A549 (cell line): Measurements from ENCODE around the gene ACADSB. TPM values are rescaled to one million over a fixed set of nuclear protein-coding genes. Genes with fewer than 3 reads are reported as not detected.

Source experiments
- ATAC-seq, 2 experiments: fragments of 200-7000 bp in 1 of 2; fragments of >200 bp in 1 of 2; cut with Nextera tagmentation in 1 of 2; cut with Tn5 transposase in 1 of 2; 3 replicates each; pipeline versions ENCODE4 v1.8.0 to v1.9.1; 2018 to 2020; ENCODE audit warnings: mild to moderate bottlenecking in 1 of 2, moderate library complexity in 1 of 2
- CTCF ChIA-PET: fragments of 300-600 bp; sonication (Branson Sonifier 250); formaldehyde crosslinking; extraction: SDS; loops from one replicate; lab custom pipeline; 2021; ENCODE audit warnings: antibody characterized with exemption, inconsistent platforms; lab: Yijun Ruan, JAX
- POLR2A ChIA-PET: fragments of 350-600 bp; formaldehyde crosslinking; extraction: SDS; loops from one replicate; lab custom pipeline; 2021; ENCODE audit warnings: antibody characterized with exemption, inconsistent platforms; lab: Yijun Ruan, JAX
- DNase-seq, 2 experiments: peaks; one replicate each; pipeline versions ENCODE4 v3.0.0 to v3.0.0-alpha.2; 2011 to 2016; ENCODE audit warnings: low read depth in 1 of 2, low spot score in 1 of 2
- FAIRE-seq: peaks from 2 replicates; lab custom pipeline; 2011; peaks lifted over from hg19 to GRCh38; lab: Jason Lieb, UNC
- H3K27ac ChIP-seq, 2 experiments: fragments of >200 bp; sonication (Bioruptor Twin); formaldehyde crosslinking; 3 replicates each; pipeline ENCODE4 v1.5.1; 2016 to 2017
- H3K4me1 ChIP-seq: fragments of >200 bp; sonication (Bioruptor Twin); formaldehyde crosslinking; 3 replicates; pipeline ENCODE4 v1.6.1; 2016
- H3K4me2 ChIP-seq: fragments of >200 bp; sonication (Bioruptor Twin); formaldehyde crosslinking; 3 replicates; pipeline ENCODE4 v1.6.1; 2016
- H3K4me3 ChIP-seq: fragments of >200 bp; sonication (Bioruptor Twin); formaldehyde crosslinking; 3 replicates; pipeline ENCODE4 v1.5.1; 2016
- H3K9me3 ChIP-seq: fragments of >200 bp; sonication (Bioruptor Twin); formaldehyde crosslinking; 3 replicates; pipeline ENCODE4 v1.6.1; 2016
- EP300 ChIP-seq, 2 experiments: fragments of >200 bp; sonication (Bioruptor Twin); formaldehyde crosslinking; IDR thresholded peaks; 2 replicates in 1 of 2; 3 replicates in 1 of 2; pipeline ENCODE4 v1.6.1; 2016 to 2017
- HOXA7 ChIP-seq: fragments of 250-450 bp; sonication (Bioruptor Pico); IDR thresholded peaks from 2 replicates; pipeline ENCODE4 v1.5.0; 2020; ENCODE audit warnings: mild to moderate bottlenecking, moderate library complexity
- HOXB13 ChIP-seq: fragments of 250-450 bp; sonication (Bioruptor Pico); IDR thresholded peaks from 2 replicates; pipeline ENCODE4 v1.5.0; 2020; ENCODE audit warnings: low read depth, mild to moderate bottlenecking, moderate library complexity
- JUN ChIP-seq, 2 experiments: fragments of >200 bp; sonication (Bioruptor Twin); formaldehyde crosslinking; IDR thresholded peaks; 2 replicates in 1 of 2; 3 replicates in 1 of 2; pipeline ENCODE4 v1.6.1; 2016 to 2017
- MYC ChIP-seq: IDR thresholded peaks from 2 replicates; pipeline ENCODE4 v1.6.1; 2012; ENCODE audit warnings: mild to moderate bottlenecking, inconsistent platforms, low read length, improper control_type of control experiment, borderline replicate concordance
- NR3C1 ChIP-seq: fragments of >200 bp; sonication (Bioruptor Twin); formaldehyde crosslinking; IDR thresholded peaks from 3 replicates; pipeline ENCODE4 v1.6.1; 2017
- PHF8 ChIP-seq: fragments of 200-600 bp; sonication (generic); IDR thresholded peaks from 2 replicates; pipeline ENCODE4 v1.6.1; 2016; ENCODE audit warnings: low read depth, mild to moderate bottlenecking, antibody characterized with exemption, moderate library complexity, borderline replicate concordance
- RFX5 ChIP-seq: fragments of 450-650 bp; IDR thresholded peaks from 2 replicates; pipeline ENCODE4 v1.7.1; 2014; ENCODE audit warnings: antibody characterized with exemption, mild to moderate bottlenecking, moderate library complexity
- SREBF2 ChIP-seq: fragments of 450-650 bp; IDR thresholded peaks from 2 replicates; pipeline ENCODE4 v1.6.1; 2014; ENCODE audit warnings: mild to moderate bottlenecking, moderate library complexity
- TP53 ChIP-seq: fragments of 250-450 bp; sonication (Bioruptor Pico); IDR thresholded peaks from 2 replicates; pipeline ENCODE4 v1.5.0; 2021; ENCODE audit warnings: mild to moderate bottlenecking, moderate library complexity
- WGBS: methylation state at CpG from one replicate; pipeline ENCODE4 v1.1.6; 2017; ENCODE audit errors: missing lambda C conversion rate; 5-methylcytosine and 5-hydroxymethylcytosine counted together
- polyA plus RNA-seq, 4 experiments: library from polyadenylated mRNA; depleted of rRNA in 3 of 4; stranded (reverse); fragments of >200 nt; fragmentation: RNase III in 1 of 4; extraction: RNeasy Plus Mini Kit Qiagen cat#74134 plus additional on column Dnase treatment in 1 of 4; gene quantifications; 2 replicates in 3 of 4; 3 replicates in 1 of 4; pipeline ENCODE4 v1.2.3, GENCODE V29; 2011 to 2017
- TF ChIP-seq, protein P1 (sequence below): IDR thresholded peaks from 2 replicates; pipeline ENCODE4 v1.6.1; 2012
- TF ChIP-seq, protein P2 (sequence below): fragments of >200 bp; sonication (Bioruptor Twin); formaldehyde crosslinking; IDR thresholded peaks from 3 replicates; pipeline ENCODE4 v1.6.1; 2016
- TF ChIP-seq, protein P3 (sequence below): IDR thresholded peaks from 2 replicates; pipeline ENCODE4 v1.6.1; 2012
- TF ChIP-seq, protein P4 (sequence below): IDR thresholded peaks from 2 replicates; pipeline ENCODE4 v1.6.1; 2012; ENCODE audit warnings: low read depth, borderline replicate concordance
- TF ChIP-seq, protein P5 (sequence below): fragments of >200 bp; sonication (Bioruptor Twin); formaldehyde crosslinking; IDR thresholded peaks from 2 replicates; pipeline ENCODE4 v1.6.1; 2016
- TF ChIP-seq, protein P6 (sequence below): fragments of 250-450 bp; sonication (Bioruptor Pico); IDR thresholded peaks from 2 replicates; pipeline ENCODE4 v1.5.0; 2020; ENCODE audit warnings: low read depth, mild to moderate bottlenecking, moderate library complexity
- TF ChIP-seq, protein P7 (sequence below): fragments of 200-600 bp; sonication (generic); IDR thresholded peaks from 2 replicates; pipeline ENCODE4 v1.6.1; 2016; ENCODE audit warnings: antibody characterized with exemption, mild to moderate bottlenecking, moderate library complexity

The ACADSB gene
- polyA plus RNA-seq, 2 of the 4 experiments (the other 2 are of a cell fraction): 8.5 to 18.5 TPM

DNA sequence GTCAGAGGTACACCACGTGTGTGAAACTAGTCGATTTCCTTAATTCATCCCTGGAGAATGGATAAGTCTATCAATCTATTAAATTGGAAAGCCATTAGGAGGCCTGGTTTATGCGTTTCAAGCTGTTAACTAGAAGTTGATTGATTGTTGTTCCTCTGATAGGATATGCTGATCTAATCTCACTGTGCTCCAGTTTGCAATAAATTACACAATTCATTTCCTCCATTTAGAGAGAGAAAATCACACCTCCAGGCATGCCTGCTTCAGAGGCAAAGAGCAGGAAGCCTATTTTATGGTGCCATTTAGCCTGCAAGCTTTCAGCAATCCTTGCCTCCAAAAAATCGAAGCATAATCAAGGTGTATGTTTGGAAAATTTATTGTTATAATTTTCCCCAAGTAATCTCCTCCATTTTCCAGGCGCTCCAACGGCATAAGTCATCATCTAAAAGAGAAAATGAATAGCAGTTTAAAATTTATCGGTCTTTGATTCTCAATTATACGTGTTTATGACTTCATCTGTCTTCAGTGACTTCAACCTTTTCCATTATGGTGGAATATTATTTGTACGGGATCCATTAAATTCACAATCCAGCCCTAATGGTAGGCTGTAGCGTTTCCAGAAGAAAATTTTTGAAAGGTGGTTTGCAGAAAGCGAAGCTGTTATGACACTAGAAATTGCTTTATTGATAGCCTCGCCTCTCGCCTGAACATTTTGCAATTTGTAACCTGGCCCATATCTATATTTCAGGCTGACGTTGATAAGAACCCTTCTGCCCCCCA lies 84.0 kb downstream of the ACADSB start:
- 23% methylated on average over 14 of the region's 14 CpGs for WGBS
- no peaks in the 10 kb centered on the region for H3K4me1 ChIP-seq
- POLR2A ChIA-PET: no interaction called here
- H3K9me3 ChIP-seq: no peaks in the 10 kb centered on the region
- CTCF ChIA-PET: interaction anchor here (1.2 kb wide), 1 partner anchor 288 kb away, joined by 3 read pairs; no protein-coding TSS in a partner anchor
- FAIRE-seq (no peak), ATAC-seq (no peak), DNase-seq (no peak)
- H3K4me2 ChIP-seq: no peak overlapping the region
- no peak overlapping the region for H3K4me3 ChIP-seq
- TF ChIP-seq, protein P1, sequence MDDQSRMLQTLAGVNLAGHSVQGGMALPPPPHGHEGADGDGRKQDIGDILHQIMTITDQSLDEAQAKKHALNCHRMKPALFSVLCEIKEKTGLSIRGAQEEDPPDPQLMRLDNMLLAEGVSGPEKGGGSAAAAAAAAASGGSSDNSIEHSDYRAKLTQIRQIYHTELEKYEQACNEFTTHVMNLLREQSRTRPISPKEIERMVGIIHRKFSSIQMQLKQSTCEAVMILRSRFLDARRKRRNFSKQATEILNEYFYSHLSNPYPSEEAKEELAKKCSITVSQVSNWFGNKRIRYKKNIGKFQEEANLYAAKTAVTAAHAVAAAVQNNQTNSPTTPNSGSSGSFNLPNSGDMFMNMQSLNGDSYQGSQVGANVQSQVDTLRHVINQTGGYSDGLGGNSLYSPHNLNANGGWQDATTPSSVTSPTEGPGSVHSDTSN: no peak
- TF ChIP-seq, protein P2, sequence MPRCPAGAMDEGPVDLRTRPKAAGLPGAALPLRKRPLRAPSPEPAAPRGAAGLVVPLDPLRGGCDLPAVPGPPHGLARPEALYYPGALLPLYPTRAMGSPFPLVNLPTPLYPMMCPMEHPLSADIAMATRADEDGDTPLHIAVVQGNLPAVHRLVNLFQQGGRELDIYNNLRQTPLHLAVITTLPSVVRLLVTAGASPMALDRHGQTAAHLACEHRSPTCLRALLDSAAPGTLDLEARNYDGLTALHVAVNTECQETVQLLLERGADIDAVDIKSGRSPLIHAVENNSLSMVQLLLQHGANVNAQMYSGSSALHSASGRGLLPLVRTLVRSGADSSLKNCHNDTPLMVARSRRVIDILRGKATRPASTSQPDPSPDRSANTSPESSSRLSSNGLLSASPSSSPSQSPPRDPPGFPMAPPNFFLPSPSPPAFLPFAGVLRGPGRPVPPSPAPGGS: no peak
- TF ChIP-seq RFX5: no peak
- TF ChIP-seq, protein P3, sequence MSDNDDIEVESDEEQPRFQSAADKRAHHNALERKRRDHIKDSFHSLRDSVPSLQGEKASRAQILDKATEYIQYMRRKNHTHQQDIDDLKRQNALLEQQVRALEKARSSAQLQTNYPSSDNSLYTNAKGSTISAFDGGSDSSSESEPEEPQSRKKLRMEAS: no peak
- TF ChIP-seq, protein P4, sequence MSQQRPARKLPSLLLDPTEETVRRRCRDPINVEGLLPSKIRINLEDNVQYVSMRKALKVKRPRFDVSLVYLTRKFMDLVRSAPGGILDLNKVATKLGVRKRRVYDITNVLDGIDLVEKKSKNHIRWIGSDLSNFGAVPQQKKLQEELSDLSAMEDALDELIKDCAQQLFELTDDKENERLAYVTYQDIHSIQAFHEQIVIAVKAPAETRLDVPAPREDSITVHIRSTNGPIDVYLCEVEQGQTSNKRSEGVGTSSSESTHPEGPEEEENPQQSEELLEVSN: no peak
- TF ChIP-seq EP300 (IDR thresholded peaks at IDR 0.05): no peak
- TF ChIP-seq NR3C1: no peak
- TF ChIP-seq, protein P5, sequence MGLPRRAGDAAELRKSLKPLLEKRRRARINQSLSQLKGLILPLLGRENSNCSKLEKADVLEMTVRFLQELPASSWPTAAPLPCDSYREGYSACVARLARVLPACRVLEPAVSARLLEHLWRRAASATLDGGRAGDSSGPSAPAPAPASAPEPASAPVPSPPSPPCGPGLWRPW: no peak
- no peak for TF ChIP-seq HOXA7 (CRISPR knock-in tag)
- TF ChIP-seq SREBF2: no peak
- no peak for TF ChIP-seq HOXB13 (CRISPR knock-in tag)
- TF ChIP-seq PHF8: no peak
- TF ChIP-seq, all 56 proteins: peak for 0
- no peak overlapping the region for H3K27ac ChIP-seq

DNA sequence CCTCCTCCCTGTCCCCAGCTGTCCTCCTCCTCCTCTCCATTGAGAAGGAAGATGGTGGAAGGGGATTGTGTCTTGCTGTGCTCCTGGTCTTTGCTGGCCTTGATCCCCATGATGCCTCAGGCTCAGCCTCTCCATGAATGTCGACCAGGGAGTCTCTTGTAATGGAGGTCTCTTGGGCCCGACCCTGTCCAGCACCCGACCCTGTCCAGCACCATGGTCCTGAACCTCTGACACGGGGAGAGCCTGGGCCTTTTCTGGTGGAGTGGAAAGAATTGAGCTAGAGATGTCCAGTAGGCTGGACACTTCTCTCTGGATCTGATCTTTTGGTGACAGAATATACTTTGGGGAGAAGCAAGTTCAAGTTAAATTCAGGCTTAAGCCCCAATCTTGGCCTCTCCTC lies 84.7 kb downstream of the ACADSB start:
- ATAC-seq: no peak
- 7% methylated on average over 4 of the region's 4 CpGs for WGBS
- no peak for DNase-seq

More for the DNA sequence above, 84.7 kb downstream of the ACADSB start:
- no peak overlapping the region for H3K4me2 ChIP-seq
- TF ChIP-seq JUN (IDR thresholded peaks at IDR 0.05) (no peak), TP53 (CRISPR knock-in tag) (no peak), HOXA7 (CRISPR knock-in tag) (no peak), MYC (no peak)
- TF ChIP-seq, protein P6, sequence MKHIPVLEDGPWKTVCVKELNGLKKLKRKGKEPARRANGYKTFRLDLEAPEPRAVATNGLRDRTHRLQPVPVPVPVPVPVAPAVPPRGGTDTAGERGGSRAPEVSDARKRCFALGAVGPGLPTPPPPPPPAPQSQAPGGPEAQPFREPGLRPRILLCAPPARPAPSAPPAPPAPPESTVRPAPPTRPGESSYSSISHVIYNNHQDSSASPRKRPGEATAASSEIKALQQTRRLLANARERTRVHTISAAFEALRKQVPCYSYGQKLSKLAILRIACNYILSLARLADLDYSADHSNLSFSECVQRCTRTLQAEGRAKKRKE (CRISPR knock-in tag): no peak
- TF ChIP-seq, protein P7, sequence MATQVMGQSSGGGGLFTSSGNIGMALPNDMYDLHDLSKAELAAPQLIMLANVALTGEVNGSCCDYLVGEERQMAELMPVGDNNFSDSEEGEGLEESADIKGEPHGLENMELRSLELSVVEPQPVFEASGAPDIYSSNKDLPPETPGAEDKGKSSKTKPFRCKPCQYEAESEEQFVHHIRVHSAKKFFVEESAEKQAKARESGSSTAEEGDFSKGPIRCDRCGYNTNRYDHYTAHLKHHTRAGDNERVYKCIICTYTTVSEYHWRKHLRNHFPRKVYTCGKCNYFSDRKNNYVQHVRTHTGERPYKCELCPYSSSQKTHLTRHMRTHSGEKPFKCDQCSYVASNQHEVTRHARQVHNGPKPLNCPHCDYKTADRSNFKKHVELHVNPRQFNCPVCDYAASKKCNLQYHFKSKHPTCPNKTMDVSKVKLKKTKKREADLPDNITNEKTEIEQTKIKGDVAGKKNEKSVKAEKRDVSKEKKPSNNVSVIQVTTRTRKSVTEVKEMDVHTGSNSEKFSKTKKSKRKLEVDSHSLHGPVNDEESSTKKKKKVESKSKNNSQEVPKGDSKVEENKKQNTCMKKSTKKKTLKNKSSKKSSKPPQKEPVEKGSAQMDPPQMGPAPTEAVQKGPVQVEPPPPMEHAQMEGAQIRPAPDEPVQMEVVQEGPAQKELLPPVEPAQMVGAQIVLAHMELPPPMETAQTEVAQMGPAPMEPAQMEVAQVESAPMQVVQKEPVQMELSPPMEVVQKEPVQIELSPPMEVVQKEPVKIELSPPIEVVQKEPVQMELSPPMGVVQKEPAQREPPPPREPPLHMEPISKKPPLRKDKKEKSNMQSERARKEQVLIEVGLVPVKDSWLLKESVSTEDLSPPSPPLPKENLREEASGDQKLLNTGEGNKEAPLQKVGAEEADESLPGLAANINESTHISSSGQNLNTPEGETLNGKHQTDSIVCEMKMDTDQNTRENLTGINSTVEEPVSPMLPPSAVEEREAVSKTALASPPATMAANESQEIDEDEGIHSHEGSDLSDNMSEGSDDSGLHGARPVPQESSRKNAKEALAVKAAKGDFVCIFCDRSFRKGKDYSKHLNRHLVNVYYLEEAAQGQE: peak; percentile 76
- CTCF ChIA-PET: interaction anchor here (1.5 kb wide), 1 partner anchor 333 kb away, joined by 3 read pairs; no protein-coding TSS in a partner anchor
- POLR2A ChIA-PET: no interaction called here
- no peaks in the 10 kb centered on the region for H3K9me3 ChIP-seq
- H3K27ac ChIP-seq: no peak overlapping the region
- FAIRE-seq: no peak
- no peak overlapping the region for H3K4me3 ChIP-seq
- no peaks in the 10 kb centered on the region for H3K4me1 ChIP-seq
